ENCODE measurements around the gene AGPAT2. TPM values are rescaled to one million over a fixed set of nuclear protein-coding genes. Genes with fewer than 3 reads are reported as not detected.

The AGPAT2 gene
- total and polyA plus RNA-seq, 2 of the 4 experiments (the other 2 are of a cell fraction), result 16.1 to 39.5 TPM

DNA sequence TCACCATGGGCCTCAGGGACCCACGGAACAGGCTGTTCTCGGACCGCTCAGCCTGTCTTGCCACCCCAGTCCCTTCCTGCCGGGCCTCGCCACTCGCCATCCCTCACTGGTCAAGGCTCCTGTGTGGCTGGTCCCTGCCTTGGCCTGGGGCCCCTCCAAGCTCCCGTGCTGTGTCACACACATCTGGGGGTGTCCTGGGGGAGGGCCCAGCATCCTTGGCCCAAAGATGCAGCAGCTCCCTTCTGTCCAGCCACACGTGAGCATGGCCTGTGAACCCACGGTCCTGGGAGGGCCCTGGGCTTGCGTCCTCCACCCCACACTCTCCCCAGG is 25.0 kb downstream of the AGPAT2 start:
- Histone ChIP-seq H3K9me3 (ENCODE audit: control insufficient read depth, insufficient read depth, low read length) (no peaks in the 10 kb centered on the region), H2AFZ (replicated peaks; ENCODE audit: low read length, poor library complexity) (peak overlapping the region; percentile 29), H3K27me3 (ENCODE audit: control insufficient read depth, insufficient read depth, low read length) (peaks cover 59% of the 10 kb centered on the region), H2BK15ac (ENCODE audit: low read depth, low read length) (no peak overlapping the region), H3K4me1 (ENCODE audit: control insufficient read depth, insufficient read depth, low read length) (peaks cover 4% of the 10 kb centered on the region; the same call in 1 of the 2 replicates), H2BK5ac (ENCODE audit: low read depth, low read length, poor library complexity, severe bottlenecking) (no peak overlapping the region), H3K27ac (ENCODE audit: insufficient read depth, low read length) (no peak overlapping the region), H3K14ac (replicated peaks; ENCODE audit: low read depth, low read length) (no peak overlapping the region), H2BK20ac (ENCODE audit: low read depth, low read length) (no peak overlapping the region), H4K20me1 (ENCODE audit: insufficient read depth, low read length) (no peaks in the 10 kb centered on the region; the same call in 1 of the 2 replicates), H3K4me2 (ENCODE audit: low read depth, low read length) (no peak overlapping the region), H3K36me3 (ENCODE audit: control insufficient read depth, insufficient read depth, low read length) (no peaks in the 10 kb centered on the region), H3K4me3 (ENCODE audit: insufficient read depth, low read depth, low read length) (no peak overlapping the region), H3K56ac (ENCODE audit: extremely low read depth, insufficient read depth, low read length) (no peak overlapping the region), H2AK5ac (ENCODE audit: low read depth, low read length) (no peak overlapping the region), H2BK120ac (ENCODE audit: low read depth, low read length) (no peak overlapping the region), H3K9me1 (ENCODE audit: insufficient read depth, low read length) (no peaks in the 10 kb centered on the region), H3K9ac (ENCODE audit: low read depth, low read length) (no peak overlapping the region), H3K23ac (ENCODE audit: low read depth, low read length) (no peak overlapping the region), H3K18ac (ENCODE audit: low read depth, low read length) (no peak overlapping the region), H4K5ac (ENCODE audit: low read depth, low read length) (no peak overlapping the region), H3K79me1 (ENCODE audit: low read depth in 1 of 2, low read length in 2 of 2) (no peaks in the 10 kb centered on the region), H2AK9ac (replicated peaks; ENCODE audit: low read depth, low read length, poor library complexity) (no peak overlapping the region), H4K91ac (ENCODE audit: insufficient read depth, low read depth, low read length) (no peak overlapping the region), H4K8ac (ENCODE audit: low read depth in 2 of 2, low read length in 2 of 2) (no peak overlapping the region), H3K4ac (ENCODE audit: low read depth, low read length) (no peak overlapping the region)
- no peak for TF ChIP-seq RCOR1 (IDR thresholded peaks at IDR 0.05; ENCODE audit: insufficient replicate concordance, low read length)
- no peak for TF ChIP-seq RAD21 (IDR thresholded peaks at IDR 0.05; ENCODE audit: low read length)
- no peak for TF ChIP-seq BHLHE40 (IDR thresholded peaks at IDR 0.05; ENCODE audit: low read depth, low read length)
- no peak for TF ChIP-seq MXI1 (IDR thresholded peaks at IDR 0.05; ENCODE audit: borderline replicate concordance, low read depth, low read length)
- no peak for TF ChIP-seq POLR2A (IDR thresholded peaks at IDR 0.05; ENCODE audit: low read depth, low read length)
- TF ChIP-seq FOS (IDR thresholded peaks at IDR 0.05; ENCODE audit: low read depth, low read length), result no peak
- TF ChIP-seq, protein P1, sequence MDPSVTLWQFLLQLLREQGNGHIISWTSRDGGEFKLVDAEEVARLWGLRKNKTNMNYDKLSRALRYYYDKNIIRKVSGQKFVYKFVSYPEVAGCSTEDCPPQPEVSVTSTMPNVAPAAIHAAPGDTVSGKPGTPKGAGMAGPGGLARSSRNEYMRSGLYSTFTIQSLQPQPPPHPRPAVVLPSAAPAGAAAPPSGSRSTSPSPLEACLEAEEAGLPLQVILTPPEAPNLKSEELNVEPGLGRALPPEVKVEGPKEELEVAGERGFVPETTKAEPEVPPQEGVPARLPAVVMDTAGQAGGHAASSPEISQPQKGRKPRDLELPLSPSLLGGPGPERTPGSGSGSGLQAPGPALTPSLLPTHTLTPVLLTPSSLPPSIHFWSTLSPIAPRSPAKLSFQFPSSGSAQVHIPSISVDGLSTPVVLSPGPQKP (IDR thresholded peaks at IDR 0.05; ENCODE audit: borderline replicate concordance, low read depth, low read length), result no peak
- TF ChIP-seq MAZ (IDR thresholded peaks at IDR 0.05; ENCODE audit: borderline replicate concordance, low read depth, low read length), result no peak
- no peak for TF ChIP-seq SMC3 (IDR thresholded peaks at IDR 0.05; ENCODE audit: low read depth, low read length)
- no peak for TF ChIP-seq MAFK (IDR thresholded peaks at IDR 0.05; ENCODE audit: low read depth, low read length)
- TF ChIP-seq CEBPB (IDR thresholded peaks at IDR 0.05; ENCODE audit: low read depth, low read length), result no peak
- TF ChIP-seq CHD1 (IDR thresholded peaks at IDR 0.05; ENCODE audit: low read depth, low read length), result no peak
- TF ChIP-seq, protein P2, sequence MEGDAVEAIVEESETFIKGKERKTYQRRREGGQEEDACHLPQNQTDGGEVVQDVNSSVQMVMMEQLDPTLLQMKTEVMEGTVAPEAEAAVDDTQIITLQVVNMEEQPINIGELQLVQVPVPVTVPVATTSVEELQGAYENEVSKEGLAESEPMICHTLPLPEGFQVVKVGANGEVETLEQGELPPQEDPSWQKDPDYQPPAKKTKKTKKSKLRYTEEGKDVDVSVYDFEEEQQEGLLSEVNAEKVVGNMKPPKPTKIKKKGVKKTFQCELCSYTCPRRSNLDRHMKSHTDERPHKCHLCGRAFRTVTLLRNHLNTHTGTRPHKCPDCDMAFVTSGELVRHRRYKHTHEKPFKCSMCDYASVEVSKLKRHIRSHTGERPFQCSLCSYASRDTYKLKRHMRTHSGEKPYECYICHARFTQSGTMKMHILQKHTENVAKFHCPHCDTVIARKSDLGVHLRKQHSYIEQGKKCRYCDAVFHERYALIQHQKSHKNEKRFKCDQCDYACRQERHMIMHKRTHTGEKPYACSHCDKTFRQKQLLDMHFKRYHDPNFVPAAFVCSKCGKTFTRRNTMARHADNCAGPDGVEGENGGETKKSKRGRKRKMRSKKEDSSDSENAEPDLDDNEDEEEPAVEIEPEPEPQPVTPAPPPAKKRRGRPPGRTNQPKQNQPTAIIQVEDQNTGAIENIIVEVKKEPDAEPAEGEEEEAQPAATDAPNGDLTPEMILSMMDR (conservative IDR thresholded peaks at IDR 0.05; ENCODE audit: low read depth, low read length), result no peak
- no peak for TF ChIP-seq NFE2L2 (IDR thresholded peaks at IDR 0.05; ENCODE audit: low read depth, low read length)
- TF ChIP-seq RFX5 (IDR thresholded peaks at IDR 0.05; ENCODE audit: low read depth, low read length), result no peak
- no peak for TF ChIP-seq USF2 (IDR thresholded peaks at IDR 0.05; ENCODE audit: low read depth, low read length)
- in situ Hi-C loops (cut with MboI; ENCODE audit: low sequenced_read_pairs), result no loop called here
- ChIA-PET POLR2A (ENCODE audit: unreplicated experiment) (no interaction called here), CTCF (no interaction called here)
- no TSS peak for BruUV-seq (replicated peaks)
- DNase-seq, result no peak
- no peak for ATAC-seq (ENCODE audit: low read depth)
- dilution Hi-C loops (cut with HindIII; ENCODE audit: low sequenced_read_pairs, unreplicated experiment), result no loop called here
- intact Hi-C loops (cut with micrococcal nuclease), result no loop called here
- WGBS, 2 experiments (ENCODE audit: extremely low coverage in 2 of 2, insufficient read length in 1 of 2), result no CpG with 5 or more reads among the region's 10 CpGs

Data from IMR-90 (cell line).